HepG2 (cell line): ENCODE data around the gene SGF29. TPM values are rescaled to one million over a fixed set of nuclear protein-coding genes. Genes with fewer than 3 reads are reported as not detected.

Experiments used
- ARHGAP35 ChIP-seq: sonication (generic); formaldehyde crosslinking; IDR thresholded peaks from 2 replicates; pipeline ENCODE4 v1.9.0; 2022; ENCODE audit warnings: mild to moderate bottlenecking, inconsistent platforms, moderate library complexity, missing genetic modification reagents, borderline replicate concordance
- CEBPG ChIP-seq: IDR thresholded peaks from 2 replicates; pipeline ENCODE4 v1.6.1; 2016
- DMTF1 ChIP-seq: sonication (generic); formaldehyde crosslinking; IDR thresholded peaks from 2 replicates; pipeline ENCODE4 v1.4.0; 2020; ENCODE audit warnings: mild to moderate bottlenecking, missing genetic modification reagents
- E2F5 ChIP-seq: sonication (generic); formaldehyde crosslinking; conservative IDR thresholded peaks from 2 replicates; pipeline ENCODE4 v1.4.0; 2020; ENCODE audit warnings: missing genetic modification reagents
- ETS1 ChIP-seq: sonication (generic); formaldehyde crosslinking; IDR thresholded peaks from 2 replicates; pipeline ENCODE4 v1.4.0; 2020; ENCODE audit warnings: missing genetic modification reagents
- FOXC1 ChIP-seq: sonication (generic); formaldehyde crosslinking; IDR thresholded peaks from 2 replicates; pipeline ENCODE4 v1.8.0; 2022; ENCODE audit warnings: mild to moderate bottlenecking, missing genetic modification reagents, borderline replicate concordance
- GTF2F1 ChIP-seq: fragments of 150-350 bp; IDR thresholded peaks from 2 replicates; pipeline ENCODE4 v1.6.1; 2014; ENCODE audit warnings: low read length
- HDAC2 ChIP-seq: sonication (generic); formaldehyde crosslinking; IDR thresholded peaks from 2 replicates; pipeline ENCODE4 v1.4.0; 2020; ENCODE audit warnings: missing genetic modification reagents
- HOXD1 ChIP-seq: sonication (generic); formaldehyde crosslinking; IDR thresholded peaks from 2 replicates; pipeline ENCODE4 v1.5.0; 2020; ENCODE audit warnings: missing genetic modification reagents
- IRF2 ChIP-seq: IDR thresholded peaks from 2 replicates; pipeline ENCODE4 v1.6.1; 2018; ENCODE audit warnings: missing genetic modification reagents, missing compliant biosample characterization
- KLF11 ChIP-seq: IDR thresholded peaks from 2 replicates; pipeline ENCODE4 v1.6.1; 2016; ENCODE audit warnings: missing compliant biosample characterization
- MAFF ChIP-seq: IDR thresholded peaks from 2 replicates; pipeline ENCODE4 v1.6.1; 2011; ENCODE audit warnings: low read depth, low read length, improper control_type of control experiment
- POGZ ChIP-seq: sonication (generic); formaldehyde crosslinking; IDR thresholded peaks from 2 replicates; pipeline ENCODE4 v1.4.0; 2020; ENCODE audit warnings: mild to moderate bottlenecking, missing genetic modification reagents
- POLR2A ChIP-seq, 2 experiments: IDR thresholded peaks; 2 replicates each; pipeline ENCODE4 v1.6.1; 2011; ENCODE audit warnings: low read depth in 2 of 2, low read length in 2 of 2, mild to moderate bottlenecking in 1 of 2, moderate library complexity in 1 of 2; ENCODE audit not compliant: insufficient read depth in 1 of 2
- RXRA ChIP-seq: sonication (generic); formaldehyde crosslinking; IDR thresholded peaks from 2 replicates; pipeline ENCODE4 v1.5.1; 2020; ENCODE audit warnings: missing genetic modification reagents
- SALL1 ChIP-seq: sonication (generic); formaldehyde crosslinking; IDR thresholded peaks from 2 replicates; pipeline ENCODE4 v1.8.0; 2022; ENCODE audit warnings: mild to moderate bottlenecking, missing genetic modification reagents
- SMYD3 ChIP-seq: sonication (generic); formaldehyde crosslinking; IDR thresholded peaks from 2 replicates; pipeline ENCODE4 v1.8.1; 2023; ENCODE audit warnings: mild to moderate bottlenecking, missing genetic modification reagents
- TCF7L2 ChIP-seq: IDR thresholded peaks from 2 replicates; pipeline ENCODE4 v1.6.1; 2011; ENCODE audit warnings: mild to moderate bottlenecking, low read depth, low read length, moderate library complexity
- ZC3H4 ChIP-seq: sonication (generic); formaldehyde crosslinking; IDR thresholded peaks from 2 replicates; pipeline ENCODE4 v1.4.0; 2020; ENCODE audit warnings: missing genetic modification reagents, borderline replicate concordance
- ZNF446 ChIP-seq: sonication (generic); formaldehyde crosslinking; IDR thresholded peaks from 2 replicates; pipeline ENCODE4 v1.5.0; 2020; ENCODE audit warnings: mild to moderate bottlenecking, missing genetic modification reagents
- ZNF550 ChIP-seq: sonication (generic); formaldehyde crosslinking; IDR thresholded peaks from 2 replicates; pipeline ENCODE4 v1.4.0; 2020; ENCODE audit warnings: mild to moderate bottlenecking, missing genetic modification reagents, borderline replicate concordance
- ZNF556 ChIP-seq: sonication (generic); formaldehyde crosslinking; IDR thresholded peaks from 2 replicates; pipeline ENCODE4 v1.4.0; 2020; ENCODE audit warnings: mild to moderate bottlenecking, missing genetic modification reagents, borderline replicate concordance
- ZNF557 ChIP-seq: sonication (generic); formaldehyde crosslinking; IDR thresholded peaks from 2 replicates; pipeline ENCODE4 v1.4.0; 2020; ENCODE audit warnings: missing genetic modification reagents
- ZNF574 ChIP-seq: sonication (generic); formaldehyde crosslinking; IDR thresholded peaks from 2 replicates; pipeline ENCODE4 v1.4.0; 2020; ENCODE audit warnings: missing genetic modification reagents
- ZNF790 ChIP-seq: sonication (generic); formaldehyde crosslinking; IDR thresholded peaks from 2 replicates; pipeline ENCODE4 v1.8.0; 2022; ENCODE audit warnings: missing genetic modification reagents, mild to moderate bottlenecking, borderline replicate concordance
- ZNF891 ChIP-seq: sonication (generic); formaldehyde crosslinking; IDR thresholded peaks from 2 replicates; pipeline ENCODE4 v1.5.0; 2020; ENCODE audit warnings: mild to moderate bottlenecking, missing genetic modification reagents
- polyA plus RNA-seq, 8 experiments: library from polyadenylated mRNA; depleted of rRNA in 3 of 8; stranded (reverse) in 7 of 8; unstranded in 1 of 8; fragments of >200 nt; fragmentation: Illumina TruSeq in 4 of 8; extraction: Trizol in 4 of 8; gene quantifications; 2 replicates each; pipeline versions ENCODE4 v1.2.1 to v1.2.3, GENCODE V29; 2011 to 2016; ENCODE audit warnings: low read depth in 4 of 8, missing spikeins in 1 of 8, mixed read lengths in 1 of 8; ENCODE audit not compliant: insufficient read depth in 1 of 8
- total RNA-seq, 5 experiments: library from RNA; depleted of rRNA; stranded (reverse); fragments of >200 nt; fragmentation: Illumina TruSeq; extraction: Trizol; gene quantifications; 2 replicates each; pipeline ENCODE4 v1.2.3, GENCODE V29; 2016; ENCODE audit warnings: low read depth in 1 of 5

SGF29 gene
- total and polyA plus RNA-seq, 2 of the 13 experiments (the other 11 are each of a cell fraction or from before 2014, with no cell fraction given) = 5.0 to 29.4 TPM

- TF ChIP-seq DMTF1 (CRISPR knock-in tag) = no peak
- no peak for TF ChIP-seq FOXC1
- TF ChIP-seq RXRA = peak; percentile 84; the same call in 1 of the 2 replicates
- peak; percentile 76; the same call in 1 of the 2 replicates for TF ChIP-seq HDAC2
- peak; percentile 49; the same call in 1 of the 2 replicates for TF ChIP-seq IRF2 (CRISPR knock-in tag)
- TF ChIP-seq ZNF550 (CRISPR knock-in tag) = no peak
- 0 out of 2 replicates have a peak, but pooled peaks have one; percentile 74 for TF ChIP-seq ZNF557 (CRISPR knock-in tag)
- TF ChIP-seq POGZ (CRISPR knock-in tag) = peak; percentile 28; the same call in 1 of the 2 replicates
- 0 out of 2 replicates have a peak, but pooled peaks have one; percentile 58 for TF ChIP-seq ARHGAP35 (CRISPR knock-in tag)
- TF ChIP-seq POLR2A (IDR thresholded peaks at IDR 0.05; ENCODE audit: insufficient read depth in 1 of 2, low read depth in 2 of 2, low read length in 2 of 2) = no peak
- no peak for TF ChIP-seq SMYD3 (CRISPR knock-in tag)
- TF ChIP-seq ZNF790 (CRISPR knock-in tag) = no peak
- no peak for TF ChIP-seq ZC3H4 (CRISPR knock-in tag)
- no peak for TF ChIP-seq E2F5 (CRISPR knock-in tag)
- TF ChIP-seq GTF2F1 = no peak
- 0 out of 2 replicates have a peak, but pooled peaks have one; percentile 73 for TF ChIP-seq ZNF891 (CRISPR knock-in tag)
- peak; percentile 94 for TF ChIP-seq CEBPG (CRISPR knock-in tag)
- no peak for TF ChIP-seq ETS1 (CRISPR knock-in tag)
- TF ChIP-seq KLF11 (CRISPR knock-in tag) = no peak
- peak; percentile 73 for TF ChIP-seq SALL1 (CRISPR knock-in tag)
- no peak for TF ChIP-seq ZNF446 (CRISPR knock-in tag)
- TF ChIP-seq ZNF574 (CRISPR knock-in tag) = peak; percentile 97
- no peak for TF ChIP-seq MAFF
- TF ChIP-seq HOXD1 (CRISPR knock-in tag) = peak; percentile 92; the same call in 1 of the 2 replicates
- TF ChIP-seq ZNF556 = peak; percentile 54; the same call in 1 of the 2 replicates
- TF ChIP-seq TCF7L2 = no peak
Observed at GRCh38 chr16:28505489-28506137, 48.1 kb upstream of the SGF29 start (continued).
